AG04450 (cell line): ENCODE results near the gene DEAF1. TPM values are rescaled to one million over a fixed set of nuclear protein-coding genes. Genes with fewer than 3 reads are reported as not detected.

Experiments
- CTCF ChIA-PET: fragments of 300-600, 350-600 bp; formaldehyde crosslinking; extraction: SDS; loops from one replicate; lab custom pipeline; 2022; ENCODE audit warnings: antibody characterized with exemption, inconsistent platforms; lab: Charles Lee
- POLR2A ChIA-PET: fragments of 350-600 bp; formaldehyde crosslinking; extraction: SDS; loops from one replicate; lab custom pipeline; 2021; ENCODE audit warnings: antibody characterized with exemption, inconsistent platforms; lab: Yijun Ruan, JAX
- DNase-seq: peaks from one replicate; pipeline ENCODE4 v3.0.0-alpha.2; 2011; ENCODE audit warnings: low read depth, low spot score
- H3K27ac ChIP-seq: one replicate; pipeline ENCODE4 v1.5.1; 2012; ENCODE audit warnings: low read depth, low read length, control low read depth
- H3K27me3 ChIP-seq: one replicate; pipeline ENCODE4 v1.6.0; 2012; ENCODE audit warnings: low read length; ENCODE audit not compliant: control insufficient read depth, insufficient read depth
- H3K4me3 ChIP-seq: 2 replicates; pipeline ENCODE4 v1.5.1; 2011; ENCODE audit warnings: mild to moderate bottlenecking, low read depth, low read length, control low read depth
- H3K9me3 ChIP-seq: 2 replicates; pipeline ENCODE4 v1.5.1; 2012; ENCODE audit warnings: low read length; ENCODE audit not compliant: control insufficient read depth, insufficient read depth
- CTCF ChIP-seq: IDR thresholded peaks from 2 replicates; pipeline ENCODE4 v1.5.1; 2011; ENCODE audit warnings: low read depth, low read length, control low read depth, inconsistent platforms
- polyA plus RNA-seq: library from polyadenylated mRNA; depleted of rRNA; stranded (reverse); fragments of >200 nt; gene quantifications from 2 replicates; pipeline ENCODE4 v1.2.3, GENCODE V29; 2011

The DEAF1 gene
- polyA plus RNA-seq, 1 experiment = 13.0 TPM

GRCh38 chr11:618856-619627 is 76.0 kb downstream of the DEAF1 start:
- Histone ChIP-seq H3K27me3 (no peaks in the 10 kb centered on the region), H3K27ac (no peak overlapping the region), H3K9me3 (no peaks in the 10 kb centered on the region; the same call in 1 of the 2 replicates), H3K4me3 (no peak overlapping the region)
- no peak for TF ChIP-seq CTCF
- DNase-seq = no peak
- CTCF ChIA-PET = no interaction called here
- POLR2A ChIA-PET = no interaction called here

GRCh38 chr11:617912-618682 is 76.9 kb downstream of the DEAF1 start:
- TF ChIP-seq CTCF = no peak
- CTCF ChIA-PET = no interaction called here

GRCh38 chr11:617199-617911 is 77.7 kb downstream of the DEAF1 start:
- Histone ChIP-seq H3K27me3 (no peaks in the 10 kb centered on the region), H3K27ac (no peak overlapping the region), H3K4me3 (no peak overlapping the region), H3K9me3 (no peaks in the 10 kb centered on the region; the same call in 1 of the 2 replicates)
- no peak for DNase-seq
- ChIA-PET CTCF (no interaction called here), POLR2A (no interaction called here)
- TF ChIP-seq CTCF = no peak

More at GRCh38 chr11:617912-618682, 76.9 kb downstream of the DEAF1 start:
- POLR2A ChIA-PET = interaction anchor here (0.7 kb wide), 1 partner anchor 303 kb away, joined by 3 read pairs; no protein-coding TSS in a partner anchor
- Histone ChIP-seq H3K4me3 (no peak overlapping the region), H3K27me3 (no peaks in the 10 kb centered on the region), H3K9me3 (no peaks in the 10 kb centered on the region; the same call in 1 of the 2 replicates), H3K27ac (no peak overlapping the region)
- no peak for DNase-seq

GRCh38 chr11:616320-617198 is 78.5 kb downstream of the DEAF1 start:
- Histone ChIP-seq H3K27me3 (no peaks in the 10 kb centered on the region), H3K4me3 (no peak overlapping the region), H3K27ac (no peak overlapping the region), H3K9me3 (no peaks in the 10 kb centered on the region; the same call in 1 of the 2 replicates)
- TF ChIP-seq CTCF = no peak
- ChIA-PET POLR2A (interaction anchor here (1.1 kb wide), 1 partner anchor 77 kb away, joined by 3 read pairs; no protein-coding TSS in a partner anchor), CTCF (no interaction called here)
- DNase-seq = no peak
